ENCODE data around the gene EXD1.

DNA sequence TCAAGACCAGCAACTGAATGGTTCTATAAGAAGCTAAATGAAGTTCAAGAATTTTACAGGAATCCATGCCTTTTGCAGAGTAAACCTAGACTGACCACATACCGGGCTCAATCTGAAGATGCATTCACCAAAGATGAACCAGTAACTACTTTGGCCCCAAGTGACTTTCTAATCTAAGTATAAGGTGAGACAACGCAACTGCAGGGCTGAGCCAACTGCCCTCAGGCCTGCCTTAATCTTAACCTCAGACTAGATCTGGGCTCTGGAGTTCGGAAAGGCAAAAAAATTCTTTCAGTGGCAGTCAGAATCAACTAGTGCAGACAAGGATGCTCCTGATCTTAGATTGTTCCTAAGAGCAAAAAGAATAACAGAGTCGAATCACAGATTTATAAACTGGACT lies 48.3 kb downstream of the EXD1 start:
- TF ChIP-seq POLR2A (IDR thresholded peaks at IDR 0.05; ENCODE audit: low read depth, low read length) (no peak), POLR2AphosphoS5 (IDR thresholded peaks at IDR 0.05; ENCODE audit: low read depth, low read length) (no peak), PAX5 (IDR thresholded peaks at IDR 0.05; ENCODE audit: insufficient read depth, low read length, severe bottlenecking) (no peak)
